Ishikawa (cell line): ENCODE results near the gene KCNG4.

ENCODE experiments used
- CEBPB ChIP-seq: IDR thresholded peaks from 2 replicates; pipeline ENCODE4 v1.6.1; 2012
- CREB1 ChIP-seq: IDR thresholded peaks from 2 replicates; pipeline ENCODE4 v1.6.1; 2012; ENCODE audit warnings: low read depth
- EGR1 ChIP-seq: IDR thresholded peaks from 2 replicates; pipeline ENCODE4 v1.6.1; 2012
- EP300 ChIP-seq: IDR thresholded peaks from 2 replicates; pipeline ENCODE4 v1.6.1; 2012; ENCODE audit warnings: borderline replicate concordance
- FOXM1 ChIP-seq: IDR thresholded peaks from 2 replicates; pipeline ENCODE4 v1.6.1; 2012; ENCODE audit warnings: low read depth, borderline replicate concordance
- MAX ChIP-seq: IDR thresholded peaks from 2 replicates; pipeline ENCODE4 v1.6.1; 2012
- NFIC ChIP-seq: IDR thresholded peaks from 2 replicates; pipeline ENCODE4 v1.6.1; 2012
- RAD21 ChIP-seq: IDR thresholded peaks from 2 replicates; pipeline ENCODE4 v1.6.1; 2012; ENCODE audit warnings: low read depth
- REST ChIP-seq: IDR thresholded peaks from 2 replicates; pipeline ENCODE4 v1.6.1; 2012; ENCODE audit warnings: low read depth, mild to moderate bottlenecking
- TAF1 ChIP-seq: IDR thresholded peaks from 2 replicates; pipeline ENCODE4 v1.6.1; 2012; ENCODE audit warnings: low read depth, mild to moderate bottlenecking
- TCF12 ChIP-seq: IDR thresholded peaks from 2 replicates; pipeline ENCODE4 v1.6.1; 2012; ENCODE audit warnings: low read depth
- TEAD4 ChIP-seq: IDR thresholded peaks from 2 replicates; pipeline ENCODE4 v1.6.1; 2012
- USF1 ChIP-seq: IDR thresholded peaks from 2 replicates; pipeline ENCODE4 v1.6.1; 2012
- YY1 ChIP-seq: IDR thresholded peaks from 2 replicates; pipeline ENCODE4 v1.6.1; 2012; ENCODE audit warnings: low read depth
- ZBTB7A ChIP-seq: IDR thresholded peaks from 2 replicates; pipeline ENCODE4 v1.6.1; 2012; ENCODE audit warnings: low read depth

The KCNG4 gene

GRCh38 chr16:84246679-84247077 is 6.9 kb upstream of the KCNG4 start:
- TF ChIP-seq YY1 (no peak), NFIC (no peak), TEAD4 (no peak), MAX (no peak), FOXM1 (no peak), USF1 (no peak), REST (no peak), EP300 (no peak), CREB1 (no peak), CEBPB (no peak), TCF12 (no peak), TAF1 (no peak), RAD21 (no peak), ZBTB7A (no peak), EGR1 (no peak)

- TF ChIP-seq YY1, result no peak
- TF ChIP-seq EP300, result no peak
- no peak for TF ChIP-seq TEAD4
- no peak for TF ChIP-seq FOXM1
- TF ChIP-seq MAX, result no peak
- no peak for TF ChIP-seq REST
- no peak for TF ChIP-seq RAD21
- TF ChIP-seq TCF12, result no peak
- TF ChIP-seq TAF1, result no peak
- TF ChIP-seq NFIC, result no peak
Observed at GRCh38 chr16:84245956-84246678, 6.3 kb upstream of the KCNG4 start.

GRCh38 chr16:84244728-84245127 is 4.9 kb upstream of the KCNG4 start:
- TF ChIP-seq RAD21 (no peak), NFIC (no peak), MAX (no peak)

GRCh38 chr16:84243732-84244131 is 3.9 kb upstream of the KCNG4 start:
- TF ChIP-seq RAD21 (no peak), EGR1 (no peak), CREB1 (no peak), FOXM1 (no peak), YY1 (no peak), REST (no peak), TCF12 (no peak), NFIC (no peak), TEAD4 (no peak), EP300 (no peak), CEBPB (no peak), TAF1 (no peak), MAX (no peak), USF1 (no peak), ZBTB7A (no peak)

- TF ChIP-seq MAX, result no peak
- no peak for TF ChIP-seq REST
- TF ChIP-seq YY1, result no peak
- TF ChIP-seq CEBPB, result no peak
- no peak for TF ChIP-seq TAF1
- TF ChIP-seq RAD21, result no peak
- no peak for TF ChIP-seq CREB1
- TF ChIP-seq ZBTB7A, result no peak
- TF ChIP-seq EP300, result no peak
- TF ChIP-seq TCF12, result no peak
- no peak for TF ChIP-seq TEAD4
- no peak for TF ChIP-seq NFIC
- TF ChIP-seq FOXM1, result no peak
- no peak for TF ChIP-seq EGR1
Observed at GRCh38 chr16:84242839-84243238, 3.0 kb upstream of the KCNG4 start.
